Measurements from ENCODE around the gene CASP9.

DNA sequence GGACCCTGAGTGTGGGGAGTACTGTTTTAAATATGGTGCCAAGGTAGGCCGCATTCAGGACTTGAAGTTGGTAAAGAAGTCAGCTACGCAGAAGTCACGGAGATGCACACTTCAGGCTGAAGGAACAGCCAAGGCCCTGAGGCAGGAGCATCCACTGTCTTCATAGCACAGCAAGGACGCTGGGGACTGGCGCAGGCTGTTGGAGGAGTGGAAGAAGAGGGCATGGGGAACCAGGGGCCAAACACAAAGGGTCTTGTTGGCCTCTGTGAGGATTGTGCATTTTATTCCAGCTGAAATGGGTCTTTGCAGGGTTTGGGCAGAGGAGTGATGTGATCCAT lies 19.2 kb upstream of the CASP9 start:
- TF ChIP-seq POLR2AphosphoS5 (IDR thresholded peaks at IDR 0.05; ENCODE audit: borderline replicate concordance, low read depth, low read length), result no peak
- TF ChIP-seq EZH2 (IDR thresholded peaks at IDR 0.05), result no peak
- TF ChIP-seq FOXP2 (optimal IDR thresholded peaks at IDR 0.05; ENCODE audit: control extremely low read depth, extremely low read length, insufficient read depth), result no peak
